Astrocyte (in vitro differentiated cells and primary cell): ENCODE measurements around the gene NEK7. TPM values are rescaled to one million over a fixed set of nuclear protein-coding genes. Genes with fewer than 3 reads are reported as not detected.

Experiments used
- DNase-seq: peaks from one replicate; pipeline ENCODE4 v3.0.0-alpha.2; 2010; ENCODE audit warnings: low read depth
- FAIRE-seq: peaks from 2 replicates; lab custom pipeline; 2011; peaks lifted over from hg19 to GRCh38; lab: Jason Lieb, UNC
- H2AFZ ChIP-seq: 2 replicates; pipeline ENCODE4 v1.6.0; 2012; ENCODE audit warnings: low read depth, low read length, inconsistent platforms
- H3K27ac ChIP-seq: 2 replicates; pipeline ENCODE4 v1.5.1; 2011; ENCODE audit warnings: low read depth, low read length, inconsistent platforms
- H3K27me3 ChIP-seq: 2 replicates; pipeline ENCODE4 v1.6.0; 2011; ENCODE audit warnings: low read length, inconsistent platforms; ENCODE audit not compliant: insufficient read depth
- H3K36me3 ChIP-seq: 2 replicates; pipeline ENCODE4 v1.5.1; 2011; ENCODE audit warnings: low read length, inconsistent platforms; ENCODE audit not compliant: insufficient read depth
- H3K4me1 ChIP-seq: 2 replicates; pipeline ENCODE4 v1.5.1; 2011; ENCODE audit warnings: low read length, inconsistent platforms; ENCODE audit not compliant: insufficient read depth
- H3K4me2 ChIP-seq: 2 replicates; pipeline ENCODE4 v1.6.0; 2012; ENCODE audit warnings: low read length, inconsistent platforms
- H3K4me3 ChIP-seq: 2 replicates; pipeline ENCODE4 v1.5.1; 2011; ENCODE audit warnings: low read depth, mild to moderate bottlenecking, low read length, inconsistent platforms; ENCODE audit not compliant: insufficient read depth
- H3K79me2 ChIP-seq: 2 replicates; pipeline ENCODE4 v1.6.0; 2012; ENCODE audit warnings: mild to moderate bottlenecking, low read length, inconsistent platforms; ENCODE audit not compliant: insufficient read depth
- H3K9ac ChIP-seq: 2 replicates; pipeline ENCODE4 v1.6.0; 2012; ENCODE audit warnings: mild to moderate bottlenecking, low read length, inconsistent platforms
- H3K9me3 ChIP-seq: 2 replicates; pipeline ENCODE4 v1.5.1; 2012; ENCODE audit warnings: low read depth, mild to moderate bottlenecking, low read length, inconsistent platforms; ENCODE audit not compliant: insufficient read depth
- H4K20me1 ChIP-seq: 2 replicates; pipeline ENCODE4 v1.6.0; 2012; ENCODE audit warnings: low read length, inconsistent platforms; ENCODE audit not compliant: insufficient read depth
- H3K27ac Mint-ChIP-seq: one replicate; pipeline ENCODE4 v1.8.0; 2021; ENCODE audit warnings: mild to moderate bottlenecking, mixed read lengths; ENCODE audit not compliant: unreplicated experiment
- H3K27me3 Mint-ChIP-seq: one replicate; pipeline ENCODE4 v1.8.0; 2021; ENCODE audit warnings: low read depth, mixed read lengths; ENCODE audit not compliant: unreplicated experiment
- H3K36me3 Mint-ChIP-seq: one replicate; pipeline ENCODE4 v1.8.0; 2021; ENCODE audit warnings: low read depth, mixed read lengths; ENCODE audit not compliant: unreplicated experiment
- H3K4me1 Mint-ChIP-seq: one replicate; pipeline ENCODE4 v1.8.0; 2021; ENCODE audit warnings: low read depth, mixed read lengths; ENCODE audit not compliant: unreplicated experiment
- H3K4me3 Mint-ChIP-seq: one replicate; pipeline ENCODE4 v1.8.0; 2021; ENCODE audit warnings: mild to moderate bottlenecking, moderate library complexity, mixed read lengths; ENCODE audit not compliant: unreplicated experiment
- H3K9me3 Mint-ChIP-seq: one replicate; pipeline ENCODE4 v1.8.0; 2021; ENCODE audit warnings: mild to moderate bottlenecking, mixed read lengths; ENCODE audit not compliant: unreplicated experiment
- EZH2 ChIP-seq: IDR thresholded peaks from 2 replicates; pipeline ENCODE4 v1.6.1; 2012; ENCODE audit warnings: mild to moderate bottlenecking, low read length, inconsistent platforms; ENCODE audit not compliant: insufficient read depth
- total RNA-seq: library from RNA; stranded (reverse); gene quantifications from 2 replicates; pipeline ENCODE4 v1.2.1, GENCODE V29; 2021
- TF ChIP-seq, protein P1 (sequence below): IDR thresholded peaks from 2 replicates; pipeline ENCODE4 v1.5.1; 2011; ENCODE audit warnings: low read depth, mild to moderate bottlenecking, inconsistent platforms, low read length, moderate library complexity; ENCODE audit not compliant: insufficient read depth

Gene NEK7
- total RNA-seq, 1 donor from 2014 or later: 125 TPM

DNA sequence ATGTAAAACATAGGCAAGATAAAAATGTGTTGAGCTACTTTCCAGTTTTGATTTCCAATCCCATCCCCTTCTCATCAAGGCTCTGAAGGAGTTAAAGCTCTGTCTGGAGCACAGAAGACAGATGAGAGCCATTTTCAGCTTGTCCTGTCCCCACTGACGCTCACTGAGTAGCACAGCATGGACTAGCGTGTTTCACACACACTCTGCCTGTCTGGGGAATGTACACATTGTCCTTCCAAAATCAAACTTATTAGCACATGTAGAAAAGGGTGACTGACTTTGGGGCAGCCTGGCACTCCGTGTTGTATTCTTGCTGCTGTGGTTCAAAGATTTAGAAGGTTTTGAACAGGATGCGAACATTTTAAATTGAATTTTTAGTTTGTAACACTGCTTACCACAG, 139.2 kb downstream of the NEK7 start:
- FAIRE-seq: no peak
- no peaks in the 10 kb centered on the region for H3K27me3 Mint-ChIP-seq
- peaks cover 8% of the 10 kb centered on the region for H3K36me3 Mint-ChIP-seq
- H3K9ac ChIP-seq: no peak overlapping the region
- peaks cover 2% of the 10 kb centered on the region for H4K20me1 ChIP-seq
- no peak overlapping the region for H3K4me2 ChIP-seq
- no peaks in the 10 kb centered on the region for H3K4me1 ChIP-seq
- no peak overlapping the region for H3K4me3 Mint-ChIP-seq
- DNase-seq: no peak
- H3K27me3 ChIP-seq: no peaks in the 10 kb centered on the region
- no peak overlapping the region for H2AFZ ChIP-seq
- H3K27ac ChIP-seq: no peak overlapping the region
- H3K27ac Mint-ChIP-seq: no peak overlapping the region
- H3K4me3 ChIP-seq: no peak overlapping the region
- H3K79me2 ChIP-seq: peaks cover 3% of the 10 kb centered on the region
- peaks cover 39% of the 10 kb centered on the region for H3K36me3 ChIP-seq
- no peak for TF ChIP-seq EZH2
- TF ChIP-seq, protein P1, sequence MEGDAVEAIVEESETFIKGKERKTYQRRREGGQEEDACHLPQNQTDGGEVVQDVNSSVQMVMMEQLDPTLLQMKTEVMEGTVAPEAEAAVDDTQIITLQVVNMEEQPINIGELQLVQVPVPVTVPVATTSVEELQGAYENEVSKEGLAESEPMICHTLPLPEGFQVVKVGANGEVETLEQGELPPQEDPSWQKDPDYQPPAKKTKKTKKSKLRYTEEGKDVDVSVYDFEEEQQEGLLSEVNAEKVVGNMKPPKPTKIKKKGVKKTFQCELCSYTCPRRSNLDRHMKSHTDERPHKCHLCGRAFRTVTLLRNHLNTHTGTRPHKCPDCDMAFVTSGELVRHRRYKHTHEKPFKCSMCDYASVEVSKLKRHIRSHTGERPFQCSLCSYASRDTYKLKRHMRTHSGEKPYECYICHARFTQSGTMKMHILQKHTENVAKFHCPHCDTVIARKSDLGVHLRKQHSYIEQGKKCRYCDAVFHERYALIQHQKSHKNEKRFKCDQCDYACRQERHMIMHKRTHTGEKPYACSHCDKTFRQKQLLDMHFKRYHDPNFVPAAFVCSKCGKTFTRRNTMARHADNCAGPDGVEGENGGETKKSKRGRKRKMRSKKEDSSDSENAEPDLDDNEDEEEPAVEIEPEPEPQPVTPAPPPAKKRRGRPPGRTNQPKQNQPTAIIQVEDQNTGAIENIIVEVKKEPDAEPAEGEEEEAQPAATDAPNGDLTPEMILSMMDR: no peak
- no peaks in the 10 kb centered on the region for H3K9me3 ChIP-seq
- peaks cover 5% of the 10 kb centered on the region for H3K4me1 Mint-ChIP-seq
- H3K9me3 Mint-ChIP-seq: no peaks in the 10 kb centered on the region

- no peak overlapping the region for H3K4me2 ChIP-seq
- Mint-ChIP-seq H3K36me3 (peaks cover 9% of the 10 kb centered on the region), H3K4me3 (no peak overlapping the region), H3K27me3 (no peaks in the 10 kb centered on the region), H3K4me1 (peaks cover 2% of the 10 kb centered on the region), H3K27ac (no peak overlapping the region), H3K9me3 (no peaks in the 10 kb centered on the region)
- no peak overlapping the region for H3K4me3 ChIP-seq
- FAIRE-seq (no peak), DNase-seq (no peak)
- H3K27me3 ChIP-seq: no peaks in the 10 kb centered on the region
- peaks cover 39% of the 10 kb centered on the region for H3K36me3 ChIP-seq
- H3K79me2 ChIP-seq: peaks cover 3% of the 10 kb centered on the region
- no peaks in the 10 kb centered on the region for H3K9me3 ChIP-seq
- H3K4me1 ChIP-seq: no peaks in the 10 kb centered on the region
- H3K9ac ChIP-seq: no peak overlapping the region
- no peak for TF ChIP-seq EZH2
- TF ChIP-seq, protein P1: no peak
- no peak overlapping the region for H3K27ac ChIP-seq
- H2AFZ ChIP-seq: no peak overlapping the region
- H4K20me1 ChIP-seq: peaks cover 2% of the 10 kb centered on the region
Measured at GRCh38 chr1:198297281-198297680, 140.5 kb downstream of the NEK7 start.

DNA sequence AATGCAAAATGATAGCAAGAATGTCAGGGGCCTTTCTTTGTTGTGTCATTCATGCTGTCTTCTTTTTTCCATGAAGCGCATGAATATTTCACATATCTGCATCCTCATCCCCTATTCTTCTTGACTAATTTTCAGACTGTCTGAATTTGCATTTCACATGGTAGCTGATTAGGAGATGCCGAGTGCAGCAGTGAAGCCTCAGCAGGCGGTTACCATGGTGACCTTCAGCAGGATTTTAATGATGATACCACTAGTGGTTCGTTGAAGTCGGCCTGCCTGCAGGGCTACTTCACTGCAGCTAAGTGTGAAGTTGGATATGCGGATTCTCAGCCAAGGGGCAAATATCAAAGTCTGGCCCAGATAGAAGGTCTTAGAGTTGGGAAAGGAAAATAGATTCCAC, 141.8 kb downstream of the NEK7 start:
- no peak for DNase-seq
- Histone ChIP-seq H3K27ac (no peak overlapping the region), H3K4me3 (no peak overlapping the region), H3K9ac (no peak overlapping the region), H3K9me3 (no peaks in the 10 kb centered on the region), H3K36me3 (peaks cover 33% of the 10 kb centered on the region), H3K79me2 (peaks cover 3% of the 10 kb centered on the region), H3K27me3 (no peaks in the 10 kb centered on the region), H3K4me2 (no peak overlapping the region), H4K20me1 (peaks cover 2% of the 10 kb centered on the region), H2AFZ (no peak overlapping the region), H3K4me1 (no peaks in the 10 kb centered on the region)
- Mint-ChIP-seq H3K27me3 (no peaks in the 10 kb centered on the region), H3K4me3 (no peak overlapping the region), H3K9me3 (no peaks in the 10 kb centered on the region), H3K4me1 (peaks cover 2% of the 10 kb centered on the region), H3K36me3 (peaks cover 9% of the 10 kb centered on the region), H3K27ac (no peak overlapping the region)
- TF ChIP-seq, protein P1: no peak
- TF ChIP-seq EZH2: no peak
- FAIRE-seq: no peak
